Common myeloid progenitor, CD34-positive (primary cell): ENCODE data around the gene CPHXL.

Experiments used
- CTCF ChIA-PET: fragments of 350-600 bp; sonication (Branson Sonifier 250); formaldehyde crosslinking; loops from one replicate; lab custom pipeline; 2021; ENCODE audit warnings: antibody characterized with exemption; lab: Charles Lee
- POLR2A ChIA-PET: fragments of 350-600 bp; sonication (Branson Sonifier 250); formaldehyde crosslinking; loops from one replicate; lab custom pipeline; 2021; ENCODE audit warnings: antibody characterized with exemption; lab: Charles Lee
- DNase-seq, 3 donors: peaks; one replicate each; pipeline versions ENCODE4 v3.0.0 to v3.0.0-alpha.2; 2013
- H3K27ac ChIP-seq, 2 experiments: 1 replicate in 1 of 2; 2 replicates in 1 of 2; pipeline ENCODE4 v1.7.0; 2013; ENCODE audit warnings: inconsistent platforms in 2 of 2, low read length in 2 of 2, mild to moderate bottlenecking in 2 of 2, low read depth in 1 of 2, moderate library complexity in 1 of 2; ENCODE audit not compliant: severe bottlenecking in 2 of 2, insufficient read depth in 1 of 2, poor library complexity in 1 of 2
- H3K27me3 ChIP-seq, 5 experiments: replicated peaks in 2 of 5; 1 replicate in 3 of 5; 2 replicates in 2 of 5; pipeline versions ENCODE4 v1.6.1 to v1.7.0; 2013; ENCODE audit warnings: low read length in 4 of 5, mild to moderate bottlenecking in 2 of 5, moderate library complexity in 2 of 5, inconsistent platforms in 1 of 5; ENCODE audit not compliant: insufficient read depth in 5 of 5, control insufficient read depth in 4 of 5
- H3K36me3 ChIP-seq, 4 experiments: 1 replicate in 2 of 4; 2 replicates in 2 of 4; pipeline versions ENCODE4 v1.6.1 to v1.7.0; 2013; ENCODE audit warnings: low read length in 3 of 4, control low read depth in 1 of 4, mild to moderate bottlenecking in 1 of 4; ENCODE audit not compliant: control insufficient read depth in 4 of 4, insufficient read depth in 4 of 4
- H3K4me1 ChIP-seq, 4 experiments: 1 replicate in 3 of 4; 2 replicates in 1 of 4; pipeline versions ENCODE4 v1.6.1 to v1.7.1; 2013; ENCODE audit warnings: low read length in 3 of 4, mild to moderate bottlenecking in 3 of 4, control low read depth in 1 of 4, inconsistent platforms in 1 of 4, moderate library complexity in 1 of 4; ENCODE audit not compliant: control insufficient read depth in 4 of 4, insufficient read depth in 4 of 4; ENCODE audit errors: control extremely low read depth in 1 of 4
- H3K4me3 ChIP-seq, 7 experiments: 1 replicate in 4 of 7; 2 replicates in 3 of 7; pipeline versions ENCODE4 v1.5.1 to v1.7.0; 2013; ENCODE audit warnings: mild to moderate bottlenecking in 7 of 7, low read length in 6 of 7, moderate library complexity in 6 of 7, inconsistent platforms in 2 of 7, low read depth in 2 of 7, control low read depth in 1 of 7; ENCODE audit not compliant: insufficient read depth in 4 of 7, control insufficient read depth in 1 of 7; ENCODE audit errors: extremely low read depth in 1 of 7
- H3K9me3 ChIP-seq, 5 experiments: 1 replicate in 4 of 5; 2 replicates in 1 of 5; pipeline versions ENCODE4 v1.6.1 to v1.7.1; 2013; ENCODE audit warnings: low read length in 4 of 5, mild to moderate bottlenecking in 2 of 5, inconsistent platforms in 1 of 5, low read depth in 1 of 5, moderate library complexity in 1 of 5; ENCODE audit not compliant: control insufficient read depth in 4 of 5, insufficient read depth in 2 of 5; ENCODE audit errors: control extremely low read depth in 1 of 5
- WGBS: methylation state at CpG from one replicate; pipeline ENCODE4 v1.1.5; 2013; ENCODE audit not compliant: insufficient coverage; 5-methylcytosine and 5-hydroxymethylcytosine counted together

Gene CPHXL

DNA sequence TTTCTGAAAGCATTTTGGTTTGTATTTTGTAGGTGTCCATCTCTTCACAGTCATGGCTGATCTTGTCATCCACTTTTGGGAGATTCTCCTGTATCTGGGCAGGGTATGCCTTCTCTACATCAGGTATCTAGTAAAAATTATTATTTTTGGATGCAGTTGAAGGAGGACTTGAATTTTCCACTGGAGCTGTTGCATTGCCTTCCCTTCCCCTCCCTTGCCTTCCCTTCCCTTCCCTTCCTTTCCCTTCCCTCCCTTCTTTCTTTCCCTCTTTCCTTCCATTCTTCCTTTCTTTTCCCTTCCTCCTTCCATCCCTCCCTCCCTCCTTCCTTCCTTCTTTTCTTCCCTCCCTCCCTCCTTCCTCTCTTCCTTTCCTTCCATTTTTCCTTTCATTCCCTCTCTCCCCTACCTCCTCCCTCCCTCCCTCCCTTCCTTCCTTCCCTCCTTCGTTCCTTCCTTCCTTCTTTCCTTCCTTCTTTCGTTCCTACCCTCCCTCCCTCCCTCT, 33.8 kb upstream of the CPHXL start:
- H3K4me3 ChIP-seq: no peak overlapping the region
- no peaks in the 10 kb centered on the region for H3K9me3 ChIP-seq
- H3K36me3 ChIP-seq: no peaks in the 10 kb centered on the region
- no peak for DNase-seq
- WGBS: 33% methylated on average over 2 of the region's 2 CpGs
- no peak overlapping the region for H3K27ac ChIP-seq
- POLR2A ChIA-PET: no interaction called here
- H3K4me1 ChIP-seq: no peaks in the 10 kb centered on the region
- CTCF ChIA-PET: no interaction called here
- H3K27me3 ChIP-seq: peaks cover 0 to 4% (median 0%) of the 10 kb centered on the region in 5 experiments

- no peaks in the 10 kb centered on the region for H3K36me3 ChIP-seq
- no peaks in the 10 kb centered on the region for H3K9me3 ChIP-seq
- ChIA-PET CTCF (no interaction called here), POLR2A (no interaction called here)
- WGBS: 63% methylated on average over 1 of the region's 1 CpG
- no peak overlapping the region for H3K27ac ChIP-seq
- no peak for DNase-seq
- H3K4me1 ChIP-seq: no peaks in the 10 kb centered on the region
- H3K4me3 ChIP-seq: no peak overlapping the region
- H3K27me3 ChIP-seq: peaks cover 0 to 4% (median 0%) of the 10 kb centered on the region in 5 experiments
Observed at GRCh38 chr16:75758215-75758614, 31.9 kb upstream of the CPHXL start.

- Histone ChIP-seq H3K27me3 (peaks cover 0 to 2% (median 0%) of the 10 kb centered on the region in 5 experiments), H3K9me3 (no peaks in the 10 kb centered on the region), H3K4me3 (no peak overlapping the region), H3K27ac (no peak overlapping the region), H3K4me1 (no peaks in the 10 kb centered on the region), H3K36me3 (no peaks in the 10 kb centered on the region)
- CTCF ChIA-PET: no interaction called here
- POLR2A ChIA-PET: no interaction called here
- 95% methylated on average over 5 of the region's 5 CpGs for WGBS
- no peak for DNase-seq
Observed at GRCh38 chr16:75754141-75754540, 27.9 kb upstream of the CPHXL start.

DNA sequence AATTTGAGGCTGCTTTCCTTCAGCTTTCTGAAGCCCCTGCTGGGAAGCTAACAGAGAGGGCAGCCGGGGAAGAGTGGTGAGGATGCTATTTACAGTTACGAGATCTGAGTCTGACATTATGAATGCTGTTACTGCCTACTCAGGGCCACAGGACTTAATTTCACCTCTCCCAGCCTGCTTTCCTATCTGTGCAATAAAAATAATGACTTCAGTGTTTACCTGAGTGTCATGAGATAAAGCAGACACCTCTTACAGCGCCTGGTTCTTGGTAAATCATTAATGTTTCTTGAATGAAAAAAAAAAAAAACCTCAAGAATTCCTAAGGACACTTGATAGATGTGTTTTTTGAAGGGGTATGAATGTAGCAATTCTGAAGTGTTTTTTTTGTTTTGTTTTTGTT, 24.2 kb upstream of the CPHXL start:
- POLR2A ChIA-PET: no interaction called here
- H3K27me3 ChIP-seq: no peaks in the 10 kb centered on the region
- no peak for DNase-seq
- CTCF ChIA-PET: no interaction called here
- no peaks in the 10 kb centered on the region for H3K4me1 ChIP-seq
- peaks cover 0 to 5% (median 0%) of the 10 kb centered on the region in 5 experiments for H3K9me3 ChIP-seq
- no peak overlapping the region for H3K4me3 ChIP-seq
- H3K27ac ChIP-seq: no peak overlapping the region
- 95% methylated on average over 2 of the region's 3 CpGs for WGBS
- H3K36me3 ChIP-seq: no peaks in the 10 kb centered on the region

DNA sequence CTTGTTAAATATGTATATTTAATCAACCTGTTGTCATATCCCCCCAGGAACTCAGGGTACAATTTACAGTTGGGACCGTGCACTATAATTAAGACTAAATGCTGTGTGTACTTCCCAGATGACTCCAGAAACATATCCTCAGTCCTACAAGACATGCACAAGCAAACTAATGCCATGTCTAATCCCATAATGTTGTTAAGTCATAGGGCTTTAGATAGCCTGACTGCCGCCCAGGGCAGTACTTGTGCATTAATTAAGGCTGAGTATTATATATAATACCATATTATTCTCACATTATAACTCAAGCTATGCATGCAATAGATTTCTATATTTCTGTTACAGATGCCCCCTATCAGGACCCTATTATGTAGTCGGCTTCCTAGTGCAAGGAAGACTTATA, 20.1 kb upstream of the CPHXL start:
- ChIA-PET POLR2A (no interaction called here), CTCF (no interaction called here)
- no peak for DNase-seq
- H3K27ac ChIP-seq: no peak overlapping the region
- H3K9me3 ChIP-seq: peaks cover 2 to 16% (median 4%) of the 10 kb centered on the region in 5 experiments
- H3K27me3 ChIP-seq: no peaks in the 10 kb centered on the region
- no peaks in the 10 kb centered on the region for H3K4me1 ChIP-seq
- no CpG with 5 or more reads among the region's 3 CpGs for WGBS
- no peaks in the 10 kb centered on the region for H3K36me3 ChIP-seq
- no peak overlapping the region for H3K4me3 ChIP-seq

DNA sequence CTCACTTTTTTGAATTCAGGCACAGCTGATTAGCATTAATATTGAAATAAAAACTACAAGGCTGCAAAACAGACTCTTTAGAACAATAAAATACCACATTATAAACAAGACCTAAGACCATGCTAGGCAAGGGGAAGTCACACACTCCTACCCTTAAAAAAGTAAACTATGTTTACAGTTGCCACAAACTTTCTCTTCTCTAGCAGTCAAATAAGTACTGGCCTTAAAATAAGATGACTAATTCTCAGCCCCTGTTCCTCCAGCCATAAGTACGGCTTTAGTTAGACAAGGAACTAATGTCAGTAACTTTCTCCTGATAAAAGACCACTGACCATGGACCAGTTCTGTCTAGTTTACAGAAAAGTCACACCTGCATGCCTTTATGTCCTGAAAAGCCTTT, 19.5 kb upstream of the CPHXL start:
- POLR2A ChIA-PET: no interaction called here
- no peak for DNase-seq
- no peaks in the 10 kb centered on the region for H3K4me1 ChIP-seq
- CTCF ChIA-PET: no interaction called here
- H3K27me3 ChIP-seq: no peaks in the 10 kb centered on the region
- no peaks in the 10 kb centered on the region for H3K36me3 ChIP-seq
- H3K9me3 ChIP-seq: peaks cover 2 to 16% (median 6%) of the 10 kb centered on the region in 5 experiments
- WGBS: 100% methylated on average over 1 of the region's 1 CpG
- H3K27ac ChIP-seq: no peak overlapping the region
- no peak overlapping the region for H3K4me3 ChIP-seq

GRCh38 chr16:75745242-75745641, 19.0 kb upstream of the CPHXL start:
- Histone ChIP-seq H3K4me3 (no peak overlapping the region), H3K36me3 (no peaks in the 10 kb centered on the region), H3K4me1 (no peaks in the 10 kb centered on the region), H3K27ac (no peak overlapping the region), H3K27me3 (no peaks in the 10 kb centered on the region), H3K9me3 (peaks cover 6 to 20% (median 8%) of the 10 kb centered on the region in 5 experiments)
- ChIA-PET CTCF (no interaction called here), POLR2A (no interaction called here)
- DNase-seq: no peak
- 80% methylated on average over 1 of the region's 1 CpG for WGBS
